Stimulated activated CD8-positive, alpha-beta memory T cell treated with anti-CD3 and anti-CD28 coated beads, Interleukin-4, amount 100 ng/mL, for 1 hour (primary cell): ENCODE measurements around the gene UGT2A2.
"Not testable (repeated sequence)": the region's sequence is repeated elsewhere in the genome, so short reads cannot be mapped to it uniquely, and the experiment has no call there.

ENCODE experiments used
- DNase-seq, 2 donors: peaks; one replicate each; pipeline ENCODE4 v3.0.0-alpha.2; 2020; ENCODE audit warnings: low read depth in 2 of 2, low spot score in 1 of 2

Gene UGT2A2

DNA sequence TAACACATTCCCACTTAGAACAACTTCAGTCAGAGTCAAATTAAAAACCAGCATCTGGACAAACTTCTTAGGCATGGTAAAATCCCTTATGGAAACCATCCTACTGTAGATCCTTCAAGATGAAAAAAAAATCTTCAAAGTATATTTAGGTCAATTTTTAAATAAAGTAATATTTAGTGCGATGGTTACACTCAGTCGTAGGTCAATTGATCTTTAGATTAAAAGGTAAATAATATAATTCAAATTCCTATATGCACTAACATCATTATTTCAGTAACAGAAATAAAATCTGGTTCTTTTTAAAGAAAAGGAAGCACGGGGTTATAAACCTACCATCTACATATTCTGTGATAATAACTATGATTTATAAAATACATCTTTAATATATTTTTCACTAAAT lies at the start of gene UGT2A2:
UGT2A2 (minus strand) TSS at position 101 of the 400 bp plus-strand sequence; CDS start at position 99, 2 bp downstream.
- no peak for DNase-seq

DNA sequence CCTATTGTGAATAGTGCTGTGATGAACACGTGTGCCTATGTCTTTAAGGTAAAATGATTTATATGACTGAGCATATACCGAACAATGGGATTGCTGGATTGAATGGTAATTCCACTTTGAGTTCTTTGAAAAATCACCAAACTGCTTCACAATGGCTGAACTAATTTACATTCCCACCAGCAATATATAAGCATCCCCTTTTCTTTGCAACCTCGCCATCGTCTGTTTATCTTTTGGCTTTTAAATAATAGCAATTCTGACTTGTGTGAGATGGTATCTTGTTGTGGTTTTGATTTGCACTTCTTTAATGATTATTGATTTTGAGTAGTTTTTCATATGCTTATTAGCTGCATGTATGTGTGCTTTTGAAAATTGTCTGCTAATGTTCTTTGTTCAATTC lies 45.4 kb upstream of the UGT2A2 start:
- no peak for DNase-seq

GRCh38 chr4:69668680-69669079 lies 29.2 kb upstream of the UGT2A2 start:
- no peak for DNase-seq

DNA sequence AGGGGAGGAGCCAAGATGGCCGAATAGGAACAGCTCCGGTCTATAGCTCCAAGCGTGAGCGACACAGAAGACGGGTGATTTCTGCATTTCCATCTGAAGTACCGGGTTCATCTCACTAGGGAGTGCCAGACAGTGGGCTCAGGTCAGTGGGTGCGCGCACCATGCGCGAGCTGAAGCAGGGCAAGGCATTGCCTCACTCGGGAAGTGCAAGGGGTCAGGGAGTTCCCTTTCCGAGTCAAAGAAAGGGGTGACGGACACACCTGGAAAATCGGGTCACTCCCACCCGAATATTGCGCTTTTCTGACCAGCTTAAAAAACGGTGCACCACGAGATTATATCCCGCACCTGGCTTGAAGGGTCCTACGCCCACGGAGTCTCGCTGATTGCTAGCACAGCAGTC lies 24.6 kb upstream of the UGT2A2 start:
- DNase-seq, result not testable (repeated sequence)

GRCh38 chr4:69661130-69661803 lies 21.8 kb upstream of the UGT2A2 start:
- not testable (repeated sequence) for DNase-seq

DNA sequence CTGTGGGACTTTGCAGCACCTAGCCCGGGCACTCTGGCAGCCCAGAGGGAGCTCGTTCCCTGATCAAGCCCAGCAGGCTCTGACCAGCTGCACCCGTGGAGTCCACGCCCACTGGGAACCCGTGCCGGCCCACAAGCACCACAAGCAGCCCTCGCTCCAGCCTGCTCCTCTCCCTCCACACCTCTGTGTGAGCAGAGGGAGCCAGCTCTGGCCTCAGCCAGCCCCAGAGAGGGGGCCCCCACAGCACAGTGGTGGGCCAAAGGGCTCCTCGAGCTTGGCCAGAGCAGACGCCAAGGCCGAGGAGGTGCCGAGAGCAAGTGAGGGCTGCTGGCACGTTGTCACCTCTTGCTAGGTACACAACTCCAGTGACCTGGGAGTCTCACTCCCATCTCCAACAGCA lies 18.7 kb upstream of the UGT2A2 start:
- no peak for DNase-seq

GRCh38 chr4:69656653-69657158 lies 17.3 kb upstream of the UGT2A2 start:
- no peak for DNase-seq

DNA sequence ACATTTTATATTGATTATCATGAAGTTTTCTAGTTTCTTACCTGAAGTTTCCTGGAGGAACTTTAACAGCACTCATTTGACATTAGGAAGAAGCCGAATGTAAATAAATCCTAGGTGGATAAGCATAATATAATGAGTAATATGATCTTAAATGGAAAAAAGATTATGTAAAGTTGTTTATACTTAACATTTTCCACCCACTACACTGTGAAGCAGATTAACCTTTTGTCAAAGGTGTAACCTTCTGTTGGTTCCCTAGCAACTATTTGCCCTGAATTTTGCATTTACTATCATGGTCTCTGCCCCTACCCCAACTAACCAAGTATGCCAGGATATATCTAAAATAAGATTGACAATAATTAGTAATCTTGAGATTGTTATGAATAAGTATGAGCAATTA lies 13.7 kb upstream of the UGT2A2 start, which contains the start of gene UGT2A1:
UGT2A1 (minus strand) TSS at position 101 of the 400 bp plus-strand sequence. CDS start 5,603 bp downstream, outside the sequence.
- no peak for DNase-seq

GRCh38 chr4:69650872-69651271 lies 11.4 kb upstream of the UGT2A2 start:
- DNase-seq, result no peak

- DNase-seq, result no peak
These were observed 10.2 kb upstream of the UGT2A2 start for GRCh38 chr4:69649629-69650028.

DNA sequence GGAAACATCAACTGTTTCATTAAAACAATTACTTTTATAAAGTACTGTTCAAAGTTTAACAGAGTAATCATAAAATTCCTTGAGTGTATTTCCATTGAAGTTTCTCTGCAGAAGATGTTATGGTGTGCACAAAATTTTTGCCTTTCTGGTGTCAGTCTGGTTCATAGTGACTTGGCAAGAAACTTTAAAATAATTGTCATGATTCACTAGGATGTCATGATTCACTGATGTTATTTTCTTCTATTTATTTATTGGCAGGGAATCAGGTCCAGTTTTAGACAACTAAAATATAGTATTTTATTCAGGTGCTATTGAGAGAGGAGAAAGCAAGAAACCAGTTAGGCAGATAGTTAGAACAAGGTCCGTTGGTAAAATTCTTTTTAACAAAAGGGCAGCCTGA lies 9.8 kb upstream of the UGT2A2 start:
- DNase-seq, result no peak

DNA sequence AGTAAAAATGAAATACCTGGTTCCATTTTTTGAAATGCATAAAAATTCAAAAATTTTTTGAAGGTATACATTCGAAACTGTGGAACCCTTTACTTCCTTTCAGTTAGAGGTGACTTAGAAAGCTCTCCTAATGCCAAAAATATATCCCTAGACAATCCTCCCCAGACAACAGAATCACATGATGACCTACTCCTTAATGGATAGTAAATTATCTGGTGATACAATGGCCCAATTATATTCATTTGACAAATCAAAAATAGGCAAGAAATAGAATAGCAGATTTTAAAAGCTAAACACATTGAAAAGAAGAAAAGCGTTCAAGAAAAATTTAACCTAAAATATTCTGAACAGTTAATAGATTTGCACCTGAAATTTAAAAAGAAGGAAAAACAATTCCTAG lies 3.5 kb upstream of the UGT2A2 start:
- no peak for DNase-seq

- no peak for DNase-seq
These were observed 847 bp upstream of the UGT2A2 start for GRCh38 chr4:69640289-69640688.

DNA sequence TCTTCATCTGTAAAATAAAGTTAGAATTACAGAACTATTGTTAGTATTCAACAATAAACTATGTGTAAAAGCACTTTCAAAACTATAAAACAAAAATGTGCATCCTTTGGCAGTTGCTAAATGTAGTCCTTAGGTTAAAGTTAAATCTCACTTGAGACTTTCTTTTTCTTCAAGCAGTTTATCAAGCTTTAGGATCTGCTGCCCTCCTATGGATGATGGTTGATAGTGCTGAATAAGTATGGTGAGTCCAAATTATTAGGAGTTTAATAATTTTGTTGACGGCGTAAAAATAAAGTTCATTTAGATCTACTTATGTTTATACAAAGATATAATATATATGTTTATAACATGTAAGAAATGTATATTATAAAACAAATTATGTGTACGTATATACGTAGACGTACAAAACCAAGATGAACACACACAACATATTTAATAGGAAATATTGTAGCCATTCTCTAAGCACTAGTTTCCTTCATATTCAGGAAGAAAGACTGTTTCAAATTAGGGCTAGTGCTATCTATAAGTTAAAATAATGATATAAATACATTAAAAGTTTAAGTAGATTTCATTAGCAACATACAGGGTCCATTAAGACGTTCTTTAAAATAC lies 22.3 kb downstream of the UGT2A2 start:
- no peak for DNase-seq

DNA sequence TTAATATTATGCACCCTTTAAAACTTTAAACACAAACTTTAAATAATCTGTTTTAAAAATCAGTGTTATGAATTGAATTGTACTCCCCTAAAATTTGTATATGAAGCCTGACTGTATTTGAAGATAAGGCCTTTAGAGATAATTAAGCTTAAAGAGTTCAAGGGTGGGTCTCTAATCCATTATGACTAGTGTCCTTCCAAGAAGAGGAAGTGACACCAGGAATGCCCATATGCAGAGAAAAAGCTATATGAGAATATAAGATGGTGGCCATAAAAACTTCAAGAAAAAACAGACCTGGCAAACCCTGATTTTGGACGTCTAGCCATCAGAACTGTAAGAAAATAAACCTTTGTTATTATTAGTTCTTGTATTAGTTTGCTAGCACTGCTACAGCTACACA lies 29.0 kb downstream of the UGT2A2 start:
- no peak for DNase-seq

DNA sequence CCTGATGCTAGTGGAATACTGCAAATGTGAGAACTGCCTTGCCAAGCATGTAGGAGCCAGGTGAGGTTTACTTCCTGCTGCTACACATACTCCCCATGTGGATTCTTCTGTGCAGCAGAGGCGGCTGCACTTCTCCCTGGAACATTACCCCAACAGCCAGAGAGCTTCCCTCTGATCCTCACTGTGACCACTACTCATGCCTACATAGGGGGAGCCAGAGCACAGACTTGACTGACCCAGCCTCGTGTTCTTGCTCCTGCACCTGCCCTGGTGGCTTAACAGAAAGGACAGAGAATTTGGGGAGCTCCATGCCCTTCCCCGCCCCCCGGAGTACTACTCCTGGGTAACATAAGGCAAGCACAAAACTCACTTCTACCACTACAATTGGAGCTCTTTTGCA lies 38.4 kb downstream of the UGT2A2 start:
- no peak for DNase-seq

- no peak for DNase-seq
These were observed 39.4 kb downstream of the UGT2A2 start for GRCh38 chr4:69600013-69600412.

DNA sequence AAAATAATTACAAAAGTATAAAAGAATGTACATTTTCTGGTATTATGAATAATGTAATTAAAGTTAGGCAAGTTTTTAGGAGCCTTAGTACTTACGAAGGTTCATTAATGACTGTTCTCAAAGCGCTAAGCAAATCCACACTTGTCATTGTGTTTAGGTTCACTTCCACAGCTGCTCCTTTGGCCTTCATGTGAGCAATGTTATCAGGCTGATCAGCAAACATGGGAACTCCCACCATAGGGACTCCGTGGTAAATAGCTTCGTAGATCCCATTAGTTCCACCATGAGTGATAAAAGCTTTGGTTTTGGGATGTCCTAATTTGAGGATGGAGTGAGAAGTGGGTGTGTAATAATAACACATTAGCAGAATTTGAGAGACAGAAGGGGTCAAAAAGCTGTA lies 45.1 kb downstream of the UGT2A2 start:
- DNase-seq, result no peak

- DNase-seq, result no peak
These were observed 48.1 kb downstream of the UGT2A2 start for GRCh38 chr4:69591364-69591763.

DNA sequence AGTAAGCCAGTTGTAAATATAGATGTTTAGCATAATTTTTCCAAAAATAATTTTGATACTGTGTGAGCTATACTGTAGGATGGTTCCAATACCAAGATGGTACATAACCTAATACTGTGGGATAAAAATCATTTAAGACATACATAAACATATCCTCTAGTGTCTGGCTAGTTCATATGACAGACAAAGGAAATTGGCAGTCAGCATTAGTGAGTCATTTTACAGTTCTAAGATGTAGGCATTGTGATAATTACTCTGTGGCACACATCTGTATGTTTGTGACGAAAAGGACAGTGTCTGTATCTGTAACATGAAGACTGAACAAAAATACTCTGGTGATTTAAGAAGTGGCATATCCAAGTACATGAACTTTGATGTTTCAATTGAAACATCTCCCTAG lies 49.6 kb downstream of the UGT2A2 start:
- no peak for DNase-seq

GRCh38 chr4:69584135-69584534 lies 55.3 kb downstream of the UGT2A2 start:
- no peak for DNase-seq

DNA sequence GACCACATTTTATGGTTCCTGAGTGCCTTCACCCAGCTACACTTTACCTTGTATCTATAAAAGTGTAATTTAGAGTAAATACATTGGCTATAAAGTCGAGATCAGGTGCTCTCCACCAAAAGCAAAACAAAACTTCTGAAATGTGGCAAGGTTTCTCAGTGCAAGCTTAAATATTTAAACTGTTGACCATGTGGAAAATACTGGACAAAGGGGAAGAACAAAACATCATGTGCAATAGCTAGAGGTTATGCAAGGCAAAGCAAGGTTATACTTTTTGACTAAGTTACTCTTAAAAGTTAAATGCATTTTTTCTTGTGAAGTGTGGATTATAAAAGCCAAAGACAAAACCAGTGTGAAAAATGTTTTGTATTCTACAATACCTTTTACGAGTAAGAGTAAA lies 55.9 kb downstream of the UGT2A2 start:
- no peak for DNase-seq

DNA sequence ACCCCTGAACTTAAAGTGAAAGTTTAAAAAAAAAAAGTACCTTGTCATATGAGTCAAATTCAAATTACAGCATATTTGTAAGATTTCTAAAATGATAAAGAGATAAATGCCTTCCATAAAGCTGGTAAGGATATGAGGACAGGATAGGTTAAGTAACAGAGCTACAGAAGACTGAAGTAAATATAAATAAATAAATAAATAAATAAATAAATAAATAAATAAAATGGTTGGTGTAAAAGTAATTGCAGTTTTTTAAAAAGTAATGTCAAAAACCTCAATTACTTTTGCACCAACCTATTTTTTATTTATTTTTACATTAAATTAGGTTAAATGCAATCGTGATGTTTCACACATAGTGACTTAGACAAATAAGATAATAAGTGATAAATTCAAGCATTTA lies 62.2 kb downstream of the UGT2A2 start:
- DNase-seq, result no peak
